Upper lobe of left lung (tissue), 6 donors: ENCODE measurements around the gene INHBE. TPM values are rescaled to one million over a fixed set of nuclear protein-coding genes. Genes with fewer than 3 reads are reported as not detected.

Experiments
- ATAC-seq, 2 donors: fragments of 200-7000 bp; cut with Tn5 transposase; one replicate each; pipeline ENCODE4 v1.9.1; 2022; ENCODE audit warnings: mild to moderate bottlenecking in 2 of 2, moderate library complexity in 2 of 2; ENCODE audit not compliant: low FRiP score in 2 of 2
- DNase-seq, 2 donors: peaks; one replicate each; pipeline ENCODE4 v3.0.0-alpha.2; 2019 to 2020
- H3K27ac ChIP-seq, 4 donors: fragments of 200-600 bp; sonication (generic); one replicate each; pipeline ENCODE4 v1.5.1; 2016 to 2019
- H3K27me3 ChIP-seq, 4 donors: fragments of 200-600 bp; sonication (generic); one replicate each; pipeline ENCODE4 v1.5.1; 2017 to 2019
- H3K36me3 ChIP-seq, 4 donors: fragments of 200-600 bp; sonication (generic); one replicate each; pipeline ENCODE4 v1.5.1; 2016 to 2019
- H3K4me1 ChIP-seq, 4 donors: fragments of 200-600 bp; sonication (generic); one replicate each; pipeline ENCODE4 v1.5.1; 2018 to 2019
- H3K4me3 ChIP-seq, 4 donors: fragments of 200-600 bp; sonication (generic); one replicate each; pipeline ENCODE4 v1.5.1; 2017 to 2019; ENCODE audit warnings: mild to moderate bottlenecking in 2 of 4, moderate library complexity in 1 of 4
- H3K9me3 ChIP-seq, 4 donors: fragments of 200-600 bp; sonication (generic); one replicate each; pipeline ENCODE4 v1.5.1; 2018 to 2019
- CTCF ChIP-seq, 6 experiments: fragments of 450-650 bp in 4 of 6; fragments of 200-600 bp in 2 of 6; sonication (generic) in 2 of 6; IDR thresholded peaks; one replicate each; pipeline ENCODE4 v1.5.1; 2016 to 2019; ENCODE audit warnings: antibody characterized with exemption in 6 of 6
- EP300 ChIP-seq, 4 donors: sonication (generic); formaldehyde crosslinking; IDR thresholded peaks; one replicate each; pipeline ENCODE4 v1.5.1; 2017; ENCODE audit warnings: antibody characterized with exemption in 4 of 4, control low read depth in 2 of 4
- POLR2A ChIP-seq, 4 donors: fragments of 450-650 bp; IDR thresholded peaks; one replicate each; pipeline ENCODE4 v1.5.1; 2016 to 2017; ENCODE audit warnings: antibody characterized with exemption in 4 of 4, mild to moderate bottlenecking in 2 of 4
- POLR2AphosphoS5 ChIP-seq, 2 donors: sonication (generic); formaldehyde crosslinking; IDR thresholded peaks; one replicate each; pipeline ENCODE4 v1.5.1; 2017; ENCODE audit warnings: antibody characterized with exemption in 2 of 2
- WGBS, 2 donors: methylation state at CpG; one replicate each; pipeline ENCODE4 v1.1.5; 2017 to 2018; 5-methylcytosine and 5-hydroxymethylcytosine counted together
- total RNA-seq, 6 donors: library from RNA; depleted of rRNA in 4 of 6; stranded (reverse); fragments of >200 nt in 4 of 6; gene quantifications; one replicate each; pipeline versions ENCODE4 v1.1.0 to v1.2.1, GENCODE V29; 2016 to 2021
- donor health status: DM: no; HTN: no; CAD: no; lungs with moderate emphysema.
- donor health status: DM: no; HTN: yes; CAD: no; lungs with severe emphysema.

INHBE gene
- total RNA-seq, 6 donors from 2014 or later: 0.11 TPM; not detected in 5

GRCh38 chr12:57452181-57452936, 2.7 kb upstream of the INHBE start:
- Histone ChIP-seq H3K9me3 (no peaks in the 10 kb centered on the region), H3K36me3 (no peaks in the 10 kb centered on the region), H3K27me3 (no peaks in the 10 kb centered on the region), H3K4me3 (no peak overlapping the region), H3K27ac (peak overlapping the region in 1 of 4 donors; percentile 7), H3K4me1 (peaks cover 0 to 12% (median 0%) of the 10 kb centered on the region in 4 donors)
- ATAC-seq (no peak), DNase-seq (no peak)
- TF ChIP-seq CTCF (IDR thresholded peaks at IDR 0.05) (no peak), POLR2A (IDR thresholded peaks at IDR 0.05) (no peak), POLR2AphosphoS5 (IDR thresholded peaks at IDR 0.05) (no peak), EP300 (IDR thresholded peaks at IDR 0.05) (no peak)
- WGBS, 2 donors: 23 to 33% methylated on average over 6 to 8 of the region's 9 CpGs

- Histone ChIP-seq H3K27me3 (no peaks in the 10 kb centered on the region), H3K4me3 (no peak overlapping the region), H3K9me3 (no peaks in the 10 kb centered on the region), H3K4me1 (peaks cover 0 to 12% (median 0%) of the 10 kb centered on the region in 4 donors), H3K36me3 (no peaks in the 10 kb centered on the region), H3K27ac (peak overlapping the region in 1 of 4 donors; percentile 7)
- WGBS, 2 donors: 22 to 26% methylated on average over 5 to 7 of the region's 7 CpGs
- ATAC-seq: peak; percentile 79 to 91
- no peak for TF ChIP-seq POLR2A (IDR thresholded peaks at IDR 0.05)
- TF ChIP-seq CTCF (IDR thresholded peaks at IDR 0.05): peak; percentile 82 to 94 (median 88)
- no peak for TF ChIP-seq EP300 (IDR thresholded peaks at IDR 0.05)
- no peak for TF ChIP-seq POLR2AphosphoS5 (IDR thresholded peaks at IDR 0.05)
- peak in 1 of 2 donors; percentile 84 for DNase-seq
Observed at GRCh38 chr12:57452937-57453509, 2.1 kb upstream of the INHBE start.

- Histone ChIP-seq H3K4me3 (no peak overlapping the region), H3K27me3 (no peaks in the 10 kb centered on the region), H3K27ac (no peak overlapping the region), H3K4me1 (peaks cover 3 to 20% (median 7%) of the 10 kb centered on the region in 4 donors), H3K36me3 (no peaks in the 10 kb centered on the region), H3K9me3 (no peaks in the 10 kb centered on the region)
- DNase-seq (no peak), ATAC-seq (no peak)
- TF ChIP-seq EP300 (IDR thresholded peaks at IDR 0.05): no peak
- TF ChIP-seq POLR2AphosphoS5 (IDR thresholded peaks at IDR 0.05): no peak
- TF ChIP-seq POLR2A (IDR thresholded peaks at IDR 0.05): no peak
- no peak for TF ChIP-seq CTCF (IDR thresholded peaks at IDR 0.05)
- 90 to 96% methylated on average over 2 of the region's 2 CpGs for WGBS, 2 donors
Observed at GRCh38 chr12:57454213-57454565, 918 bp upstream of the INHBE start.

GRCh38 chr12:57455374-57456144, 452 bp downstream of the INHBE start:
- no peak for ATAC-seq
- Histone ChIP-seq H3K27ac (no peak overlapping the region), H3K4me3 (no peak overlapping the region), H3K9me3 (no peaks in the 10 kb centered on the region), H3K4me1 (peaks cover 11 to 28% (median 17%) of the 10 kb centered on the region in 4 donors), H3K27me3 (peaks cover 0 to 2% (median 0%) of the 10 kb centered on the region in 4 donors), H3K36me3 (no peaks in the 10 kb centered on the region)
- WGBS, 2 donors: 47 to 65% methylated on average over 3 to 10 of the region's 10 CpGs
- no peak for TF ChIP-seq CTCF (IDR thresholded peaks at IDR 0.05)
- TF ChIP-seq POLR2A (IDR thresholded peaks at IDR 0.05): no peak
- no peak for TF ChIP-seq POLR2AphosphoS5 (IDR thresholded peaks at IDR 0.05)
- no peak for TF ChIP-seq EP300 (IDR thresholded peaks at IDR 0.05)
- no peak for DNase-seq
